ENCODE measurements around the gene WSCD2. TPM values are rescaled to one million over a fixed set of nuclear protein-coding genes. Genes with fewer than 3 reads are reported as not detected.

WSCD2 gene
- total RNA-seq: 4.2 TPM

DNA sequence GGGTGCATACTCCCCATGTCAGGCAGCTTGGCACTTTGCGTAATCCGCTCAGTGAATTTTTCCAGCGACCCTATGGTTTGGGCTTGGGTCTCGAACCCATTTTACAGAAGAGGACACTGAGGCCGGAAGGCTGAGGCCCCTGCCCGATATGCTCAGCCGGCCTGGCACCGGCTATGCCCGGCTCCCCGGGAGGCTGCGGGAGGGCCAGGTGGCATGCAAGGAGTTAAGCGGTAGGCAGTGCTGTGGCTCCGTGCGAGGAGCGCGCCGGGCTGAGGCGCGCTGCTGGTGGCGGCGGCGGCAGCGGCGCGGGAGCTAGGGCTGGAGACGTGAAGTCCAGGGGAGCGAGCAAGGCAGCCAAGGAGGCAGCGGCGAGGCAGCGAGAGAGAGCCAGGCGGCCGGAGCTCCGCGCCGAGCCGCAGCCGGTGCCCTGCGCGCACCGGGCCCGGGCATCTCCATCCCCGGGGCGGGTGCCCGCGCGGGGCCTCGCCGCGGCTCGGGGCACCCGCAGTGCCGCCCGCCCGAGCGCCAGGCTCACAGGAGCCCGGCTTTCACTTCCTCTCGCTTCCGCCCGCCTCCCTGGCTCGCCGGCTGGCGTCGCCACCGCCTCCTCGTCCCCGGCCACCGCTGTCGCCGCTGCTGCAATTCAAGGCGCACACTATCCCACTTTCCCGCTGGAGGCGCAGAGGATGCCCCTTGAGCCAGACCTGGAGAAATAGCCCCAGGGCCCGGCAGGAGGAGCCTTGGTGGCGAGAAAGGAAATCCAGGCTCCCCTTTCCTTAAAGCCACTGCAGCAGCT is at the start of gene WSCD2:
Gene WSCD2, plus strand, starts transcription at position 272 of the 796 bp plus-strand sequence. CDS start 66,545 bp downstream, outside the sequence.
- Histone ChIP-seq H3K4me3 (peak within 1 kb of the TSS; percentile 47 to 55), H3K27ac (peak within 1 kb of the TSS; percentile 48), H3K9me3 (no peaks in the 10 kb centered on the region), H3K27me3 (no peaks in the 10 kb centered on the region), H3K4me1 (peaks cover 11% of the 10 kb centered on the region), H3K36me3 (no peaks in the 10 kb centered on the region)
- TF ChIP-seq POLR2A (IDR thresholded peaks at IDR 0.05): no peak
- TF ChIP-seq, protein P1, sequence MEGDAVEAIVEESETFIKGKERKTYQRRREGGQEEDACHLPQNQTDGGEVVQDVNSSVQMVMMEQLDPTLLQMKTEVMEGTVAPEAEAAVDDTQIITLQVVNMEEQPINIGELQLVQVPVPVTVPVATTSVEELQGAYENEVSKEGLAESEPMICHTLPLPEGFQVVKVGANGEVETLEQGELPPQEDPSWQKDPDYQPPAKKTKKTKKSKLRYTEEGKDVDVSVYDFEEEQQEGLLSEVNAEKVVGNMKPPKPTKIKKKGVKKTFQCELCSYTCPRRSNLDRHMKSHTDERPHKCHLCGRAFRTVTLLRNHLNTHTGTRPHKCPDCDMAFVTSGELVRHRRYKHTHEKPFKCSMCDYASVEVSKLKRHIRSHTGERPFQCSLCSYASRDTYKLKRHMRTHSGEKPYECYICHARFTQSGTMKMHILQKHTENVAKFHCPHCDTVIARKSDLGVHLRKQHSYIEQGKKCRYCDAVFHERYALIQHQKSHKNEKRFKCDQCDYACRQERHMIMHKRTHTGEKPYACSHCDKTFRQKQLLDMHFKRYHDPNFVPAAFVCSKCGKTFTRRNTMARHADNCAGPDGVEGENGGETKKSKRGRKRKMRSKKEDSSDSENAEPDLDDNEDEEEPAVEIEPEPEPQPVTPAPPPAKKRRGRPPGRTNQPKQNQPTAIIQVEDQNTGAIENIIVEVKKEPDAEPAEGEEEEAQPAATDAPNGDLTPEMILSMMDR (IDR thresholded peaks at IDR 0.05): peak in 1 of 3 experiments; percentile 22
- TF ChIP-seq POLR2AphosphoS5 (IDR thresholded peaks at IDR 0.05; ENCODE audit: insufficient read depth in 1 of 2, low read depth in 1 of 2): no peak
- intact Hi-C loops (cut with DNase I): no loop called here
- no peak for DNase-seq (ENCODE audit: extremely low spot score in 2 of 2)

DNA sequence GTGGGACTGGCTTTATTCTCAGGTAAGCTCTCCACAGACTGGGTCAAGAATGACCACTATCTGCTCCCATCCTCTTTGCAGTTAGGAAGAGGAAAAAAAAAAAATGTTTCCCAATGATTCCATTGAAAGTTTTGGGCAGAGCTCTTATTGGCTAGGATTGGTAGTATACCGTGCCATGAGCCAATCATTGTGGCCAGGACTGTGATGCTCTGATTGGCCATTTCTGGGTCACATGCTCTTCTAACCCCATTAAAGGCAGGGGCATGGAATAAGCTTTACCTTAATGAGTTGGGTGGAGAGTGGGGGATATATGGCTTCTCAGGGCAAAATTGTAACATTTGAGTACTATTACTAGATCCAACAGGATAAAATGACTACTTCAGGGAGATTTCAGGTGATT is 49.4 kb upstream of the WSCD2 start:
- H3K9me3 ChIP-seq: no peaks in the 10 kb centered on the region

DNA sequence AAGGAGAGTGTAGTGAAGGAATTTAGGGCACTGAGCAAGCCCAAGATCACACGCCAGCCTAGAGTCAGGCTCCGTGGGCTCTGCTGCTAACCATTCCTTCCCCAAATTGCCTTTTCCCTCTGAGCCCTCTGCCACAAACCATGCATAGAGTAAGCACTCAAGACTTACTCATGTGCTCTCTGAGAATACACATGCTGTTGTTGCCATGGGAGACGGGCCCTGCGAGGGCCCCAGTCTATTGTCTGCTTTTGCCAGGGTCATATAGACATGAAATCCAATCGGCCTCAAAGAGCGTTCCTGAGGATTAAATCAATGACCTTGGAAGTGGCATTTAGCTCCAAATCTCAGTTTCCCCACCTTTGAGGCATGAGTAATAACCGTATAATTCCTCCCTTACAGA is 48.7 kb upstream of the WSCD2 start:
- Histone ChIP-seq H3K27ac (no peak overlapping the region), H3K4me1 (no peaks in the 10 kb centered on the region), H3K36me3 (no peaks in the 10 kb centered on the region), H3K9me3 (no peaks in the 10 kb centered on the region), H3K27me3 (no peaks in the 10 kb centered on the region), H3K4me3 (no peak overlapping the region)
- no peak for DNase-seq (ENCODE audit: extremely low spot score in 2 of 2)
- intact Hi-C loops (cut with DNase I): no loop called here
- TF ChIP-seq POLR2A (IDR thresholded peaks at IDR 0.05) (no peak), POLR2AphosphoS5 (IDR thresholded peaks at IDR 0.05; ENCODE audit: insufficient read depth in 1 of 2, low read depth in 1 of 2) (no peak)
- TF ChIP-seq, protein P1 (IDR thresholded peaks at IDR 0.05): no peak

More for the DNA sequence above, 49.4 kb upstream of the WSCD2 start:
- no peak for DNase-seq (ENCODE audit: extremely low spot score in 2 of 2)
- Histone ChIP-seq H3K36me3 (no peaks in the 10 kb centered on the region), H3K27ac (no peak overlapping the region), H3K4me3 (no peak overlapping the region), H3K4me1 (no peaks in the 10 kb centered on the region), H3K27me3 (no peaks in the 10 kb centered on the region)
- intact Hi-C loops (cut with DNase I): no loop called here
- TF ChIP-seq POLR2AphosphoS5 (IDR thresholded peaks at IDR 0.05; ENCODE audit: insufficient read depth in 1 of 2, low read depth in 1 of 2) (no peak), POLR2A (IDR thresholded peaks at IDR 0.05) (no peak)
- TF ChIP-seq, protein P1 (IDR thresholded peaks at IDR 0.05): no peak

DNA sequence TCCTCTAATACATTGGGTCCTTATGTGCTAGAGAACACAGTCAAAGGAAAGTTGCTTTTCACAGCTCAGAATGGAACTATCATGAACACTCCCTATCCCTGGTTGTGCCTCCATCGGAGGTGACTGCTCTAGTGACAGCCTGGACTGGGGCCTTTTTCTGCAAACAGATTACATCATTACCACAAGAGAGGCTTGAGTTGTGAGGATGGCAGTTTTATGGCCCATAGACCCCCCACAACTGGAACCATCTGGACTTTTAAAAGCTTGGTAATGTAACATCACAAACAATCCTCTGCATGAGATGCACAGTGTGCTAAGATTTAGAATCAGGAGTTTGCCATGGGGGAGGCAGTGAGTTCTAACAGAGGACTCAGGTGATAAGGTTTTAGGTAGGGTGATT is 46.6 kb upstream of the WSCD2 start:
- intact Hi-C loops (cut with DNase I): no loop called here
- peaks cover under 1% of the 10 kb centered on the region for H3K9me3 ChIP-seq
- no peak overlapping the region for H3K4me3 ChIP-seq
- no peak overlapping the region for H3K27ac ChIP-seq
- no peaks in the 10 kb centered on the region for H3K27me3 ChIP-seq
- TF ChIP-seq POLR2AphosphoS5 (IDR thresholded peaks at IDR 0.05; ENCODE audit: insufficient read depth in 1 of 2, low read depth in 1 of 2) (no peak), POLR2A (IDR thresholded peaks at IDR 0.05) (no peak)
- TF ChIP-seq, protein P1 (IDR thresholded peaks at IDR 0.05): no peak
- no peaks in the 10 kb centered on the region for H3K36me3 ChIP-seq
- H3K4me1 ChIP-seq: no peaks in the 10 kb centered on the region
- DNase-seq (ENCODE audit: extremely low spot score in 2 of 2): no peak

DNA sequence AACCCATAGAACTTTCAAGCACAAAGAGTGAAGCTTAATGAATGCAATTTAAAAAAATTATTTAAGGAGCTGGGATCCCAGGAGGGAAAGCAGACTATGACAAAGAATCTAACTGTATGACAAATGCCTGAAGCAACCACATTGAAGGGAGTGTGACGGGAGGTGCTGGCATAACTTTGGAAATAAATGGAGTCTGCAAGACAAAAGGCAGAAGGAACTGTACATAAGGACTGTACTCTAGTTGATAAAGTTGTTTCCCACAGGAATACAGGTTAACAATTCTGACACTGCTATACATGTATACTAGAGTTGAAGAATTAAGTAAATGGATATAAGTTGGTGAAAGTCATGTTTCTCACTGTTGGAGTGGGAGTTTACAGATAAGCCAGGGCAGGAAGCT is 41.2 kb upstream of the WSCD2 start:
- Histone ChIP-seq H3K4me1 (no peaks in the 10 kb centered on the region), H3K27me3 (no peaks in the 10 kb centered on the region), H3K27ac (no peak overlapping the region), H3K4me3 (no peak overlapping the region), H3K36me3 (no peaks in the 10 kb centered on the region), H3K9me3 (peaks cover 8% of the 10 kb centered on the region)
- DNase-seq (ENCODE audit: extremely low spot score in 2 of 2): no peak
- intact Hi-C loops (cut with DNase I): no loop called here
- no peak for TF ChIP-seq POLR2A (IDR thresholded peaks at IDR 0.05)
- no peak for TF ChIP-seq POLR2AphosphoS5 (IDR thresholded peaks at IDR 0.05; ENCODE audit: insufficient read depth in 1 of 2, low read depth in 1 of 2)
- TF ChIP-seq, protein P1 (IDR thresholded peaks at IDR 0.05): no peak

Data from vagina (tissue), 2 donors.